ENCODE results near the gene PRODH. TPM values are rescaled to one million over a fixed set of nuclear protein-coding genes. Genes with fewer than 3 reads are reported as not detected.

Gene PRODH
- total RNA-seq, 1 donor from 2014 or later, result 5.0 TPM

Other genes starting within 250 kb of the PRODH start
- gene DGCR6, start 30.0 kb downstream of the PRODH start, total RNA-seq, result 1.8 and 7.9 TPM in 2 replicates
- gene DGCR2, start 186.1 kb upstream of the PRODH start, total RNA-seq, result 50.0 and 60.7 TPM in 2 replicates
- not detected in 2 replicates for gene TSSK2, start 195.0 kb upstream of the PRODH start, total RNA-seq
- gene ESS2, start 208.4 kb upstream of the PRODH start, total RNA-seq, result 6.9 and 12.9 TPM in 2 replicates
- gene GSC2, start 214.0 kb upstream of the PRODH start, total RNA-seq, result not detected in 2 replicates
- 62.3 and 71.6 TPM in 2 replicates for gene SLC25A1, start 242.4 kb upstream of the PRODH start, total RNA-seq

All from bronchial epithelial cell (primary cell).